ENCODE data around the gene BLOC1S1. TPM values are rescaled to one million over a fixed set of nuclear protein-coding genes. Genes with fewer than 3 reads are reported as not detected.

BLOC1S1 gene
- total RNA-seq, 4 donors from 2014 or later, result 159 to 253 (median 196) TPM

GRCh38 chr12:55741931-55742680, 26.3 kb downstream of the BLOC1S1 start:
- Histone ChIP-seq H3K27me3 (no peaks in the 10 kb centered on the region), H3K27ac (replicated peaks in 1 of 4) (peak overlapping the region; percentile 65 to 81 (median 78)), H3K36me3 (no peaks in the 10 kb centered on the region), H3K4me1 (peaks cover 39 to 63% (median 55%) of the 10 kb centered on the region in 4 donors), H3K9me3 (no peaks in the 10 kb centered on the region), H3K4me3 (peak overlapping the region; percentile 59 to 65 (median 62))
- intact Hi-C loops (cut with DNase I), result loop anchor here (2.0 to 10.0 kb wide), 2 partner anchors 199 to 293 kb away; no protein-coding TSS in a partner anchor
- no peak for DNase-seq (ENCODE audit: extremely low spot score)
- TF ChIP-seq POLR2AphosphoS5 (IDR thresholded peaks at IDR 0.05) (no peak), EP300 (IDR thresholded peaks at IDR 0.05) (no peak), POLR2A (IDR thresholded peaks at IDR 0.05; ENCODE audit: low read depth) (no peak), CTCF (IDR thresholded peaks at IDR 0.05) (no peak)
- 21% methylated on average over 3 of the region's 3 CpGs for WGBS

- H3K36me3 ChIP-seq, result no peaks in the 10 kb centered on the region
- H3K9me3 ChIP-seq, result no peaks in the 10 kb centered on the region
- intact Hi-C loops (cut with DNase I), result loop anchor here (2.0 to 10.0 kb wide), 2 partner anchors 198 to 292 kb away; no protein-coding TSS in a partner anchor
- H3K27me3 ChIP-seq, result no peaks in the 10 kb centered on the region
- H3K27ac ChIP-seq (replicated peaks in 1 of 4), result peak within 1 kb of the TSS; percentile 65 to 81 (median 78)
- TF ChIP-seq EP300 (IDR thresholded peaks at IDR 0.05) (no peak), POLR2AphosphoS5 (IDR thresholded peaks at IDR 0.05) (peak; percentile 89 to 91)
- 2% methylated on average over 15 of the region's 53 CpGs for WGBS
- peaks cover 31 to 58% (median 48%) of the 10 kb centered on the region in 4 donors for H3K4me1 ChIP-seq
- peak within 1 kb of the TSS; percentile 59 to 65 (median 62) for H3K4me3 ChIP-seq
- DNase-seq (ENCODE audit: extremely low spot score), result no peak
Observed at GRCh38 chr12:55742719-55743405, 27.0 kb downstream of the BLOC1S1 start, which contains the start of gene GDF11. TSS of gene GDF11 (plus strand) at chr12:55743122. CDS start at chr12:55743317, 195 bp downstream.

- H3K9me3 ChIP-seq, result no peaks in the 10 kb centered on the region
- no peaks in the 10 kb centered on the region for H3K36me3 ChIP-seq
- no peak for DNase-seq (ENCODE audit: extremely low spot score)
- H3K27ac ChIP-seq (replicated peaks in 1 of 4), result peak overlapping the region; percentile 65 to 81 (median 78)
- intact Hi-C loops (cut with DNase I), result loop anchor here (2.0 to 10.0 kb wide), 2 partner anchors 197 to 291 kb away; no protein-coding TSS in a partner anchor
- H3K4me3 ChIP-seq, result peak overlapping the region; percentile 59 to 65 (median 62)
- peaks cover 23 to 55% (median 40%) of the 10 kb centered on the region in 4 donors for H3K4me1 ChIP-seq
- no peaks in the 10 kb centered on the region for H3K27me3 ChIP-seq
- TF ChIP-seq CTCF (IDR thresholded peaks at IDR 0.05) (peak in 1 of 3 experiments; percentile 11), POLR2A (IDR thresholded peaks at IDR 0.05; ENCODE audit: low read depth) (no peak), POLR2AphosphoS5 (IDR thresholded peaks at IDR 0.05) (peak in 1 of 2 donors; percentile 44), EP300 (IDR thresholded peaks at IDR 0.05) (no peak)
- WGBS, result under 1% methylated on average over 18 of the region's 73 CpGs
Observed at GRCh38 chr12:55743406-55744339, 27.8 kb downstream of the BLOC1S1 start.

GRCh38 chr12:55744340-55745030, 28.6 kb downstream of the BLOC1S1 start:
- peaks cover 0 to 4% (median 0%) of the 10 kb centered on the region in 4 donors for H3K36me3 ChIP-seq
- no peak for DNase-seq (ENCODE audit: extremely low spot score)
- peak overlapping the region; percentile 59 to 65 (median 62) for H3K4me3 ChIP-seq
- H3K27me3 ChIP-seq, result no peaks in the 10 kb centered on the region
- TF ChIP-seq CTCF (IDR thresholded peaks at IDR 0.05), result no peak
- peaks cover 23 to 50% (median 40%) of the 10 kb centered on the region in 4 donors for H3K4me1 ChIP-seq
- no peaks in the 10 kb centered on the region for H3K9me3 ChIP-seq
- WGBS, result 15% methylated on average over 10 of the region's 11 CpGs
- intact Hi-C loops (cut with DNase I), result loop anchor here (5.0 to 10.0 kb wide), 2 partner anchors 53 to 290 kb away; no protein-coding TSS in a partner anchor
- peak overlapping the region in 3 of 4 donors; percentile 14 to 81 (median 75) for H3K27ac ChIP-seq (replicated peaks in 1 of 4)

Measured in esophagus muscularis mucosa (tissue), 4 donors.